ENCODE results near the gene TIAL1. TPM values are rescaled to one million over a fixed set of nuclear protein-coding genes. Genes with fewer than 3 reads are reported as not detected.
A peak's percentile ranks its signal among the peaks of the same experiment; 100 is the strongest.

Gene TIAL1
- total RNA-seq, 1 donor from 2014 or later, result 176 TPM

DNA sequence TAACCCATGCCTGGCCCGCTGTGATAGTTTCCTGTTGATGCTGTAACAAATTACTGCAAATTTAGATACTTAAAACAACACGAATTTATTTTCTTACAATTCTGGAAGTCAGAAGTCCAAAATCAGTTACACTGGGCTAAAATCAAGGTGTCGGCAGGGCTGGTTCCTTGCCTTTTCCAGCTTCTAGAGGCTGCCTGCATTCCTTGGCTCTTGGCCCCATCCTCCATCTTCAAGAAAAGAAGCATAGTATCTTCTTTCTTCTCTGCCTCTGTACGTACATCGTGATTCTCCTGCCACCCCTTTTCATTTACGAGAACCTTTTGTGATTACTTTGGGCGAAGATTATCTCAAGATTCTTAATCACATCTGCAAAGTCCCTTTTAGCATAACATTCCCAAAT lies 1.6 kb upstream of the TIAL1 start:
- H3K27me3 Mint-ChIP-seq (ENCODE audit: low read depth), result no peaks in the 10 kb centered on the region

DNA sequence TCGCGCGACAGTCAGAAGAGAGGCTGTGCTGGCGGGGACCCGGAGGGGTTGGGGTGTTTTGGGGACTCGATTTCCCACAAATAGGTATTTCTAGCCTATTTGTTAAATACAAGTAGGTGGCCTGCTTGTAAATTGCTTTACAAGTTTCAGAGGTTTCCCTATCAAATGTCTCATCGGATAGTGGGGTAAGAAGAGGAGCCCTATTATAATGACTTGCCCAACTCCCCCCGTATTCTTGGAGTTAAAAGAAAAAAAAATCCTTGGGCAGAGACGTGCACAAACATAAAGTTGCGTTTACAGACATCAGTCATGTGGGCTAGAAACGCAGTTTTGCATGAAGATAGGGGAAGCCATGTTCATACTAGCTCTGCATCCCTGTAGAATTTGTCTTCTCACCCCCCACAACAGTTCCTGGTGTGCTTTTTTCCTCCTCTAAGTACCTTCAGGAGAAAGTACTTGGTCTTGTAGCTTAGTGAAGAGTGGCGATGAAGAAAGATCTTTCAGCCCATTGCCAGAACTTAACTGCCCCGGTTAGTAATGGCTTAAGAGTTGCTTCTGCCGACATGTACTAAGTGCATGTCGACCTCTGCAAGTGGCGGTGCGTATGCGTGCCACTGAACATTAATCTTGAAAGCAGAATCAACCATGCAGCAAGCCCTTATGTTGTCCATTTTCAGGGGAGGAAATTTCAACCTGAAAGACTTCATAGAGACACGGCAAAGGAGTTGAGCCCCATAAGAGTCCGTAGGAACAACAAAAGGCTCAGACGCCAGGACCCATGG lies 832 bp upstream of the TIAL1 start:
- TF ChIP-seq, protein P1, sequence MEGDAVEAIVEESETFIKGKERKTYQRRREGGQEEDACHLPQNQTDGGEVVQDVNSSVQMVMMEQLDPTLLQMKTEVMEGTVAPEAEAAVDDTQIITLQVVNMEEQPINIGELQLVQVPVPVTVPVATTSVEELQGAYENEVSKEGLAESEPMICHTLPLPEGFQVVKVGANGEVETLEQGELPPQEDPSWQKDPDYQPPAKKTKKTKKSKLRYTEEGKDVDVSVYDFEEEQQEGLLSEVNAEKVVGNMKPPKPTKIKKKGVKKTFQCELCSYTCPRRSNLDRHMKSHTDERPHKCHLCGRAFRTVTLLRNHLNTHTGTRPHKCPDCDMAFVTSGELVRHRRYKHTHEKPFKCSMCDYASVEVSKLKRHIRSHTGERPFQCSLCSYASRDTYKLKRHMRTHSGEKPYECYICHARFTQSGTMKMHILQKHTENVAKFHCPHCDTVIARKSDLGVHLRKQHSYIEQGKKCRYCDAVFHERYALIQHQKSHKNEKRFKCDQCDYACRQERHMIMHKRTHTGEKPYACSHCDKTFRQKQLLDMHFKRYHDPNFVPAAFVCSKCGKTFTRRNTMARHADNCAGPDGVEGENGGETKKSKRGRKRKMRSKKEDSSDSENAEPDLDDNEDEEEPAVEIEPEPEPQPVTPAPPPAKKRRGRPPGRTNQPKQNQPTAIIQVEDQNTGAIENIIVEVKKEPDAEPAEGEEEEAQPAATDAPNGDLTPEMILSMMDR (conservative IDR thresholded peaks at IDR 0.05), result no peak
- DNase-seq (ENCODE audit: low read depth, low spot score), result no peak
- H3K4me1 Mint-ChIP-seq, result peaks cover 45% of the 10 kb centered on the region
- peaks cover 13% of the 10 kb centered on the region for H3K36me3 Mint-ChIP-seq (ENCODE audit: low read depth)
- H3K4me3 Mint-ChIP-seq, result peak overlapping the region; percentile 99
- peak overlapping the region; percentile 99 for H3K27ac Mint-ChIP-seq (ENCODE audit: unreplicated experiment)
- no peaks in the 10 kb centered on the region for H3K27me3 Mint-ChIP-seq (ENCODE audit: low read depth)
- peaks cover 3% of the 10 kb centered on the region for H3K9me3 Mint-ChIP-seq

More for the DNA sequence above, 1.6 kb upstream of the TIAL1 start:
- TF ChIP-seq, protein P1 (conservative IDR thresholded peaks at IDR 0.05), result no peak
- peaks cover 13% of the 10 kb centered on the region for H3K36me3 Mint-ChIP-seq (ENCODE audit: low read depth)
- peaks cover 3% of the 10 kb centered on the region for H3K9me3 Mint-ChIP-seq
- no peak overlapping the region for H3K27ac Mint-ChIP-seq (ENCODE audit: unreplicated experiment)
- DNase-seq (ENCODE audit: low read depth, low spot score), result no peak
- H3K4me3 Mint-ChIP-seq, result peak overlapping the region; percentile 49
- H3K4me1 Mint-ChIP-seq, result peaks cover 37% of the 10 kb centered on the region

DNA sequence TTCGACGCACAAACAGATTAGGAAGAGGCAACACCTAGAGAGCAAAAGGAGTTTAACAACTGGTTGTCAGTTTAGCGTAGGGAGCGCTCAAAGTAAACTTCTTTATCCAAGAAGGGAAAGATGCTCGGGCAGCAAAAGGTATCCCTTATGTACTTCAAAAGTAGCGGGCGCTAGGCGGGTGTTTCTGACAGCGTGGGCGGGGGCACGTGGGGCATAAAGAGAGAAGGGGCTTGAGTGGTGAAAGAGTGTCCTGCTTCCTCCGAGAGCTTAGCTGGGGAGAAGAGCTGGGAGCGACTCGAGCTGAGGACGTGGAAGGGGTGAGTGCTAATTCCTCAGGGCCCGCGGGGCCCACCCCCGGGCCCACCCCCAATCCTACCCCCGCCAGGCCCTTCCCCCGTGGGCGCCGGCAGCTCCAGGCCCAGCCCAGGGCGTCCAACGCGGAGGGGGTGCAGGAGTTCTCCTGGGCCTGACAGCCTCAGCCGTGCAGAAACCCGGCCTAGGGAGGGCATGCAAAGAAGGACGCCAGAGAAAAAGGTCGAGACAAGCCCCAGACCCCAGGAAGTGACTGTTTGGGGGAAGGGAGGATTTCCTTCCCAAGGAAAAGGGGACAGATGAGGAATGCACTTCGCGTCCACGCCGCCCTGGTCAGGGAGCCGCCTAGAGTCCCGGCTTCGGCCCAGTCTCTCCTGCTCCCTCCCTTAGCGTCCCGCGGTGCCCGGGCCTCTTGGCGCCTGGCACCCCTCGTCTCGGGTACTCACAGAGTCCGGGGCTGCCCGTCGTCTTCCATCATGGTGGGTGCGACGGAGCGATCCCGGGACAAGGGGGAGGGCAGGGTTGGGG lies 868 bp downstream of the TIAL1 start:
- Mint-ChIP-seq H3K4me3 (peak overlapping the region; percentile 99), H3K4me1 (peaks cover 56% of the 10 kb centered on the region)
- DNase-seq (ENCODE audit: low read depth, low spot score), result peak; percentile 20

DNA sequence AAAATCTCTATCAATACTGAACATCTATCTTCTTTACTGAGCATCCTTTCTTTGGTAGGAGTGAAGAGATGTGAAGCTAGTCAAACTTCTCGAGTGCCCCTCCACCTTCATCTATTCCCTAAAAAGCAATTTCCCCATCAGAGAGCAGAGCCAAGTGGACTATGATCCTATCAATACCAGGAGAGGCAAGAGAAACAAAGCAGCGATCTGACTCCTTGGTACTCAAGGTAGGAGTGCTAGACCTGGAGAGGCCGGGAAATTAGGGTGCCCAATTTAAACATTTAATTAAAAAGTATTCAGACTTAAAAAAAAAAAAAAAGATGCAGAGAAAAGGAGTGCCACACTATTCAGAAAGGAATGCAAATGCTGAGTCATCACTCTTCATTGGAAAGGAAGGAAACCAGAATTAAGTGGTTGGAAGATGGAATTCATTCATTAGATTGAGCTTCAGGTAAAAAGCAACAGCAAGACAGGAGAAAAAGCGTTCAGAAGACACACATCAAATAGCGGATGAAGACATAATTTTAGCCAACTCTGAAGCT lies 1.6 kb downstream of the TIAL1 start:
- Mint-ChIP-seq H3K4me1 (peaks cover 56% of the 10 kb centered on the region), H3K36me3 (ENCODE audit: low read depth) (peaks cover 13% of the 10 kb centered on the region), H3K4me3 (peak overlapping the region; percentile 99), H3K27ac (ENCODE audit: unreplicated experiment) (peak overlapping the region; percentile 65), H3K9me3 (peaks cover 3% of the 10 kb centered on the region), H3K27me3 (ENCODE audit: low read depth) (no peaks in the 10 kb centered on the region)
- no peak for DNase-seq (ENCODE audit: low read depth, low spot score)
- TF ChIP-seq, protein P1 (conservative IDR thresholded peaks at IDR 0.05), result no peak

More for the DNA sequence above, 868 bp downstream of the TIAL1 start:
- Mint-ChIP-seq H3K36me3 (ENCODE audit: low read depth) (peaks cover 13% of the 10 kb centered on the region), H3K27ac (ENCODE audit: unreplicated experiment) (peak overlapping the region; percentile 65), H3K9me3 (peaks cover 3% of the 10 kb centered on the region), H3K27me3 (ENCODE audit: low read depth) (no peaks in the 10 kb centered on the region)
- TF ChIP-seq, protein P1 (conservative IDR thresholded peaks at IDR 0.05), result no peak

DNA sequence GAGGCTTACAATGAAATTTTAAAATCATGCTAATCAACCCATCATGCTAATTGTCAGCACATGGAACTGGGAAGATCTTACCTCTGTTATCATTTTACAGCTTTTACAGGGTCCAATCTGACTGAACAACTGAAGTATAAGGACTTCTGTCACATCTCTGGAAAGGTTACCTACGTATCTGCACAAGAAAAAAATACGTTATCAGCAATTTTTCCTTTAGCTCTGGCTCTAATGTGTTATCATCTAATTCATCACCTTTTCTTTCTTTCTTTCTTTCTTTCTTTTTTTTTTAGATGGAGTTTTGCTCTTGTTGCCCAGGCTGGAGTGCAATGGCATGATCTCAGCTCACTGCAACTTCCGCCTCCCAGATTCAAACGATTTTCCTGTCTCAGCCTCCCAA lies 8.7 kb downstream of the TIAL1 start:
- no peak overlapping the region for H3K4me3 Mint-ChIP-seq
- no peak overlapping the region for H3K27ac Mint-ChIP-seq (ENCODE audit: unreplicated experiment)
- no peaks in the 10 kb centered on the region for H3K27me3 Mint-ChIP-seq (ENCODE audit: low read depth)
- H3K36me3 Mint-ChIP-seq (ENCODE audit: low read depth), result no peaks in the 10 kb centered on the region
- no peaks in the 10 kb centered on the region for H3K9me3 Mint-ChIP-seq
- peaks cover 17% of the 10 kb centered on the region for H3K4me1 Mint-ChIP-seq
- TF ChIP-seq, protein P1 (conservative IDR thresholded peaks at IDR 0.05), result no peak
- no peak for DNase-seq (ENCODE audit: low read depth, low spot score)

Data from neural crest cell (in vitro differentiated cells).